ENCODE measurements around the gene ST14.
"Not testable (repeated sequence)": the region's sequence is repeated elsewhere in the genome, so short reads cannot be mapped to it uniquely, and the experiment has no call there.

Gene ST14

DNA sequence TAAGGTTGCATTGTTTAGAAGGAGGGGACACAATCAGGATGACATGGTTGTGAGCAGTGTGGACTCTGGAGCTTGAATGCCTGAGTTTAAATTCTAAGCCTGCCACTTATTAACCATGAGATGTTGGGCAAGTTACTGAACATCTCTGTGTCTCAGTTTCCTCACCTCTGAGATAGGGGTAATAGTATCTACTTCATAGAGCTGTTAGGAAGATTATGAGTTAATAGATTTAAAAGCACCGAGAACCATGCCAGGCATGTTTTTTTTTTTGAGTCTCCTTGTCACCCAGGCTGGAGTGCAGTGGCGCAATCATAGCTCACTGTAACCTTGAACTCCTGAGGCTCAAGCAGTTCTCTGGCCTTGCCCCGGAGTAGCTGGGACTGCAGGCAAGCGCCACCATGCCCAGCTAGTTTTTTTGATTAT, 33.3 kb downstream of the ST14 start:
- Histone ChIP-seq H3K4me2 (ENCODE audit: low read length, poor library complexity, severe bottlenecking) (no peak overlapping the region), H2BK15ac (ENCODE audit: low read depth, poor library complexity, severe bottlenecking) (no peak overlapping the region), H3K36me3 (ENCODE audit: control insufficient read depth in 1 of 2, insufficient read depth in 2 of 2, low read depth in 1 of 2, low read length in 2 of 2) (no peaks in the 10 kb centered on the region), H4K8ac (ENCODE audit: low read length) (no peak overlapping the region), H3K27me3 (ENCODE audit: control insufficient read depth in 1 of 2, insufficient read depth in 1 of 2, low read length in 2 of 2) (peaks cover 0 to 6% of the 10 kb centered on the region in 2 experiments), H3K79me1 (replicated peaks; ENCODE audit: low read length, poor library complexity, severe bottlenecking) (no peaks in the 10 kb centered on the region), H2AK5ac (ENCODE audit: low read length, severe bottlenecking) (no peak overlapping the region), H2BK12ac (ENCODE audit: low read length in 2 of 2) (no peak overlapping the region), H2AFZ (ENCODE audit: low read depth, low read length) (no peak overlapping the region), H3K27ac (ENCODE audit: low read length, poor library complexity, severe bottlenecking) (no peak overlapping the region), H2BK5ac (ENCODE audit: low read depth, low read length, poor library complexity, severe bottlenecking) (no peak overlapping the region), H3K23ac (ENCODE audit: low read length in 2 of 2) (no peak overlapping the region), H4K91ac (ENCODE audit: low read length) (no peak overlapping the region), H3K14ac (ENCODE audit: low read length in 2 of 2) (no peak overlapping the region), H3K9me3 (ENCODE audit: control insufficient read depth, low read length) (no peaks in the 10 kb centered on the region), H2BK120ac (ENCODE audit: low read depth, low read length) (no peak overlapping the region), H3K4me3 (ENCODE audit: insufficient read depth in 1 of 2, low read depth in 1 of 2, low read length in 2 of 2) (no peak overlapping the region), H3K18ac (ENCODE audit: low read depth in 1 of 2, low read length in 2 of 2) (no peak overlapping the region), H3K4ac (ENCODE audit: low read depth in 1 of 2, low read length in 2 of 2) (no peak overlapping the region), H3K4me1 (ENCODE audit: control insufficient read depth, insufficient read depth, low read depth, low read length) (peaks cover 9% of the 10 kb centered on the region), H3K9ac (ENCODE audit: low read length) (no peak overlapping the region)
- 88% methylated on average over 4 of the region's 4 CpGs for WGBS
- no peak for DNase-seq

DNA sequence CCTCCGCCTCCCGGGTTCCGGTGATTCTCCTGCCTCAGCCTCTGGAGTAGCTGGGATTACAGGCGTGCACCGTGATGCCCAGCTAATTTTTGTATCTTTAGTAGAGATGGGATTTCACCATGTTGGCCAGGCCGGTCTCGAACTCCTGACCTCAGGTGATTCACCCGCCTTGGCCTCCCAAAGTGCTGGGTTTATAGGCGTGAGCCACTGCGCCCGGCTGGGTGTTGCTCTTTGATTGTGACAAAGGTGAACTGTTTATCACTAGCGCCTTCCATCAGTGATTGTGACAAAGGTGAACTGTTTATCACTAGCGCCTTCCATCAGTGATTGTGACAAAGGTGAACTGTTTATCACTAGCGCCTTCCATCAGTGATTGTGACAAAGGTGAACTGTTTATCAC, 34.0 kb downstream of the ST14 start:
- H3K4me1 ChIP-seq (ENCODE audit: control insufficient read depth, insufficient read depth, low read depth, low read length); H3K27ac ChIP-seq (ENCODE audit: low read length, poor library complexity, severe bottlenecking); H3K4me2 ChIP-seq (ENCODE audit: low read length, poor library complexity, severe bottlenecking); H3K14ac ChIP-seq (ENCODE audit: low read length in 2 of 2); H3K4ac ChIP-seq (ENCODE audit: low read depth in 1 of 2, low read length in 2 of 2); H3K27me3 ChIP-seq (ENCODE audit: control insufficient read depth in 1 of 2, insufficient read depth in 1 of 2, low read length in 2 of 2); H2BK15ac ChIP-seq (ENCODE audit: low read depth, poor library complexity, severe bottlenecking); H4K8ac ChIP-seq (ENCODE audit: low read length); H3K4me3 ChIP-seq (ENCODE audit: insufficient read depth in 1 of 2, low read depth in 1 of 2, low read length in 2 of 2); H2BK120ac ChIP-seq (ENCODE audit: low read depth, low read length); H3K9me3 ChIP-seq (ENCODE audit: control insufficient read depth, low read length); H3K79me1 ChIP-seq (replicated peaks; ENCODE audit: low read length, poor library complexity, severe bottlenecking); DNase-seq; H2AFZ ChIP-seq (ENCODE audit: low read depth, low read length); H2BK12ac ChIP-seq (ENCODE audit: low read length in 2 of 2); H3K23ac ChIP-seq (ENCODE audit: low read length in 2 of 2); H3K9ac ChIP-seq (ENCODE audit: low read length); H4K91ac ChIP-seq (ENCODE audit: low read length); H2BK5ac ChIP-seq (ENCODE audit: low read depth, low read length, poor library complexity, severe bottlenecking); H2AK5ac ChIP-seq (ENCODE audit: low read length, severe bottlenecking); H3K36me3 ChIP-seq (ENCODE audit: control insufficient read depth in 1 of 2, insufficient read depth in 2 of 2, low read depth in 1 of 2, low read length in 2 of 2); H3K18ac ChIP-seq (ENCODE audit: low read depth in 1 of 2, low read length in 2 of 2): not testable (repeated sequence)
- 93% methylated on average over 12 of the region's 14 CpGs for WGBS

DNA sequence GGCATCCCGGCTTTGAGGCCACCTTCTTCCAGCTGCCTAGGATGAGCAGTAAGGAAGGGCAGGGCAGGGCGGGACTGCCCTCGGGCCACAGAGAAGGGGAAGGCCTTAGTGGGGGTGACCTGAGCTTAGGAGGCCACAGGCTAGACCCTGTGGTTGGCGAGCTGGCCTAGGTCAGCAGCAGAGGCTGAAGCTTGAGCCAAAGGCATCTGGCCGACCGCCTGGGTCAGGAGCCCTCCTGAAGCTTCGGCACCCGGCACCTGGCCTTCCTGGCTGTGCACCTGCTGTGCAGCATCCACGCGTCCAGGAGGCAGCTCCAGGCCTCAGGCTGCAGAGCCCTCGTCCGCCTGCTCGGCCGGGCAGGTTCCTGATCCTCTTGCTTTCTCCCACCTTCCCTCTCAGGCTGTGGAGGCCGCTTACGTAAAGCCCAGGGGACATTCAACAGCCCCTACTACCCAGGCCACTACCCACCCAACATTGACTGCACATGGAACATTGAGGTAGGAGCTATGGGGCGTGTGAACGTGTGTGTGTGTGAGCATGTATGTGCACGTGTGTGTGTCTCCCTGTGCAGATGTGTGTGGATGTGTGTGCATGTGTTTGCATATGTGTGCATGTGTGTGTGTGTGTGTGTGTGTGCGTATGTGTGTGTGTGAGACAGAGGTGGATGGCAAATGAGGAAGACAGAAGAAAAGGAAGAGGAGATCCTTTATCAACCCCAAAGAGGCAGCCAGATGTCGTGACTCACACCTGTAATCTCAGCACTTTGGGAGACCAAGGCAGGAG, 34.9 kb downstream of the ST14 start:
- Histone ChIP-seq H3K9me3 (ENCODE audit: control insufficient read depth, low read length) (no peaks in the 10 kb centered on the region), H3K4me1 (ENCODE audit: control insufficient read depth, insufficient read depth, low read depth, low read length) (peaks cover 6% of the 10 kb centered on the region), H2BK5ac (ENCODE audit: low read depth, low read length, poor library complexity, severe bottlenecking) (no peak overlapping the region), H4K8ac (ENCODE audit: low read length) (no peak overlapping the region), H2BK12ac (ENCODE audit: low read length in 2 of 2) (no peak overlapping the region), H3K36me3 (ENCODE audit: control insufficient read depth in 1 of 2, insufficient read depth in 2 of 2, low read depth in 1 of 2, low read length in 2 of 2) (no peaks in the 10 kb centered on the region), H3K9ac (ENCODE audit: low read length) (no peak overlapping the region), H3K14ac (ENCODE audit: low read length in 2 of 2) (peak overlapping the region in 1 of 2 experiments; percentile 31), H3K27me3 (ENCODE audit: control insufficient read depth in 1 of 2, insufficient read depth in 1 of 2, low read length in 2 of 2) (peaks cover 10 to 11% of the 10 kb centered on the region in 2 experiments), H2AFZ (ENCODE audit: low read depth, low read length) (no peak overlapping the region), H2BK120ac (ENCODE audit: low read depth, low read length) (no peak overlapping the region), H3K18ac (ENCODE audit: low read depth in 1 of 2, low read length in 2 of 2) (no peak overlapping the region), H3K79me1 (replicated peaks; ENCODE audit: low read length, poor library complexity, severe bottlenecking) (no peaks in the 10 kb centered on the region), H3K23ac (ENCODE audit: low read length in 2 of 2) (no peak overlapping the region), H2AK5ac (ENCODE audit: low read length, severe bottlenecking) (no peak overlapping the region), H3K4ac (ENCODE audit: low read depth in 1 of 2, low read length in 2 of 2) (no peak overlapping the region), H4K91ac (ENCODE audit: low read length) (no peak overlapping the region), H2BK15ac (ENCODE audit: low read depth, poor library complexity, severe bottlenecking) (no peak overlapping the region), H3K4me3 (ENCODE audit: insufficient read depth in 1 of 2, low read depth in 1 of 2, low read length in 2 of 2) (no peak overlapping the region), H3K4me2 (ENCODE audit: low read length, poor library complexity, severe bottlenecking) (no peak overlapping the region), H3K27ac (ENCODE audit: low read length, poor library complexity, severe bottlenecking) (no peak overlapping the region)
- 90% methylated on average over 14 of the region's 21 CpGs for WGBS
- DNase-seq, result no peak

DNA sequence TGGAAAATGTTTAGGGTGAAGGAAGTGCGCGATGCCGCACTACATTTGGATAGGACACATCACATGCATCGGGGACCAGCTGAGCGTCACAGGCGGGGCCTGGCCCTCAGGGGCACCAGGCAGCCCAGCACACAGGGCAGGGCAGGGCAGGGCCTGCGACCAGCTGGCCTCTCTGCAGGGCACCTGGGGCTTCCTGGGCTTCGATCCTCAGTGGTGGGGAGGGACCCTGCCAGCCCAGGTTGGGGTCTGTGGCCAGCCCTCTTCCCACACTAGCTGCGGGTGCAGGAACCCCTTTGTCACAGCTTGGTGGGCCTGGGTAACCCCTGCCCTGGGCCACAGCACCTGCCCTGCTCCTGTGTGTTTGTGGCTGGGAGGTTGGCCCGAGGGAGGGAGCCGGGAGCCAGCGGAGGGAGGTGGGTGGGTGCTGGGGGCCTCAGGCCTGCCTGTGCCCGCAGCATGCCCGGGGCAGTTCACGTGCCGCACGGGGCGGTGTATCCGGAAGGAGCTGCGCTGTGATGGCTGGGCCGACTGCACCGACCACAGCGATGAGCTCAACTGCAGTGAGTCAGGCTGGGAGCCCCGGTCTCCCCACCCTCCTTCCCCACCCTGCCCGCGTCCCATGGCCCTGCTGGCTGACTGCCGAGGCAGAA, 37.9 kb downstream of the ST14 start:
- H4K8ac ChIP-seq (ENCODE audit: low read length), result no peak overlapping the region
- no peak overlapping the region for H3K9ac ChIP-seq (ENCODE audit: low read length)
- H3K4me3 ChIP-seq (ENCODE audit: insufficient read depth in 1 of 2, low read depth in 1 of 2, low read length in 2 of 2), result peak overlapping the region in 1 of 2 experiments; percentile 35
- H4K91ac ChIP-seq (ENCODE audit: low read length), result no peak overlapping the region
- no peak overlapping the region for H2BK120ac ChIP-seq (ENCODE audit: low read depth, low read length)
- WGBS, result 97% methylated on average over 24 of the region's 27 CpGs
- H3K4ac ChIP-seq (ENCODE audit: low read depth in 1 of 2, low read length in 2 of 2), result no peak overlapping the region
- peaks cover 29 to 39% of the 10 kb centered on the region in 2 experiments for H3K27me3 ChIP-seq (ENCODE audit: control insufficient read depth in 1 of 2, insufficient read depth in 1 of 2, low read length in 2 of 2)
- no peak for DNase-seq
- H3K14ac ChIP-seq (ENCODE audit: low read length in 2 of 2), result no peak overlapping the region
- H2BK15ac ChIP-seq (ENCODE audit: low read depth, poor library complexity, severe bottlenecking), result no peak overlapping the region
- H2BK5ac ChIP-seq (ENCODE audit: low read depth, low read length, poor library complexity, severe bottlenecking), result no peak overlapping the region
- no peak overlapping the region for H2BK12ac ChIP-seq (ENCODE audit: low read length in 2 of 2)
- peaks cover 3% of the 10 kb centered on the region for H3K4me1 ChIP-seq (ENCODE audit: control insufficient read depth, insufficient read depth, low read depth, low read length)
- H2AFZ ChIP-seq (ENCODE audit: low read depth, low read length), result no peak overlapping the region
- H3K79me1 ChIP-seq (replicated peaks; ENCODE audit: low read length, poor library complexity, severe bottlenecking), result no peaks in the 10 kb centered on the region
- no peak overlapping the region for H2AK5ac ChIP-seq (ENCODE audit: low read length, severe bottlenecking)
- no peak overlapping the region for H3K23ac ChIP-seq (ENCODE audit: low read length in 2 of 2)
- peaks cover 14% of the 10 kb centered on the region for H3K9me3 ChIP-seq (ENCODE audit: control insufficient read depth, low read length)
- no peaks in the 10 kb centered on the region for H3K36me3 ChIP-seq (ENCODE audit: control insufficient read depth in 1 of 2, insufficient read depth in 2 of 2, low read depth in 1 of 2, low read length in 2 of 2)
- H3K27ac ChIP-seq (ENCODE audit: low read length, poor library complexity, severe bottlenecking), result no peak overlapping the region
- no peak overlapping the region for H3K18ac ChIP-seq (ENCODE audit: low read depth in 1 of 2, low read length in 2 of 2)
- no peak overlapping the region for H3K4me2 ChIP-seq (ENCODE audit: low read length, poor library complexity, severe bottlenecking)

Data from mesenchymal stem cell (in vitro differentiated cells and primary cell).